Left ventricle myocardium inferior (tissue), 1 donor: Measurements from ENCODE around the gene VWA1. TPM values are rescaled to one million over a fixed set of nuclear protein-coding genes. Genes with fewer than 3 reads are reported as not detected.
"Not testable (repeated sequence)": the region's sequence is repeated elsewhere in the genome, so short reads cannot be mapped to it uniquely, and the experiment has no call there.

Experiments
- DNase-seq: peaks from one replicate; pipeline ENCODE4 v3.0.0-alpha.2; 2020
- H3K27ac ChIP-seq: fragments of 200-600 bp; replicated peaks from 2 replicates; pipeline ENCODE4 v1.8.0; 2021
- H3K27me3 ChIP-seq: fragments of 200-600 bp; 2 replicates; pipeline ENCODE4 v1.8.0; 2021; ENCODE audit warnings: low read depth
- H3K36me3 ChIP-seq: fragments of 200-600 bp; 2 replicates; pipeline ENCODE4 v1.8.0; 2021
- H3K4me1 ChIP-seq: fragments of 200-600 bp; 2 replicates; pipeline ENCODE4 v1.8.0; 2021
- H3K4me3 ChIP-seq: fragments of 200-600 bp; 2 replicates; pipeline ENCODE4 v1.8.0; 2021; ENCODE audit warnings: mild to moderate bottlenecking, moderate library complexity
- H3K9me3 ChIP-seq: fragments of 200-600 bp; replicated peaks from 2 replicates; pipeline ENCODE4 v1.8.0; 2021
- CTCF ChIP-seq: fragments of 200-600 bp; IDR thresholded peaks from 2 replicates; pipeline ENCODE4 v1.8.0; 2021; ENCODE audit warnings: antibody characterized with exemption, mild to moderate bottlenecking, borderline replicate concordance
- intact Hi-C: fragments of 100-400 bp; cut with micrococcal nuclease; formaldehyde crosslinking; loops from one replicate; pipeline ENCODE4 v1.11.0; 2022
- total RNA-seq: library from RNA; stranded (reverse); fragmentation: NEBNext Ultra II Directional; extraction: Animal tissue kit (Norgen Biotek cat#: 25700); gene quantifications from one replicate; pipeline ENCODE4 v1.2.1, GENCODE V29; 2021
- donor health status: DM: no; HTN: yes; CAD: no; lungs with severe emphysema.

The VWA1 gene
- total RNA-seq, 1 donor from 2014 or later, result 13.7 TPM

GRCh38 chr1:1482856-1483255, 47.4 kb downstream of the VWA1 start:
- Histone ChIP-seq H3K4me1 (no peaks in the 10 kb centered on the region), H3K9me3 (no peaks in the 10 kb centered on the region), H3K36me3 (peaks cover 79% of the 10 kb centered on the region), H3K27me3 (no peaks in the 10 kb centered on the region), H3K4me3 (no peak overlapping the region), H3K27ac (no peak overlapping the region)
- intact Hi-C loops, result no loop called here
- no peak for DNase-seq
- TF ChIP-seq CTCF, result no peak

GRCh38 chr1:1483714-1484113, 48.2 kb downstream of the VWA1 start:
- H3K27me3 ChIP-seq, result no peaks in the 10 kb centered on the region
- no peaks in the 10 kb centered on the region for H3K4me1 ChIP-seq
- intact Hi-C loops, result no loop called here
- no peaks in the 10 kb centered on the region for H3K9me3 ChIP-seq
- DNase-seq, result no peak
- TF ChIP-seq CTCF, result no peak
- peaks cover 81% of the 10 kb centered on the region for H3K36me3 ChIP-seq
- H3K4me3 ChIP-seq, result no peak overlapping the region
- H3K27ac ChIP-seq, result no peak overlapping the region

GRCh38 chr1:1484976-1485750, 49.7 kb downstream of the VWA1 start:
- DNase-seq, H3K4me1 ChIP-seq, H3K9me3 ChIP-seq, H3K4me3 ChIP-seq, H3K27me3 ChIP-seq, H3K27ac ChIP-seq, intact Hi-C loops: not testable (repeated sequence)
- H3K36me3 ChIP-seq, result peaks cover 83% of the 10 kb centered on the region

GRCh38 chr1:1485755-1486317, 50.3 kb downstream of the VWA1 start:
- DNase-seq, H3K4me1 ChIP-seq, intact Hi-C loops, H3K27me3 ChIP-seq, H3K27ac ChIP-seq, H3K4me3 ChIP-seq, H3K9me3 ChIP-seq: not testable (repeated sequence)
- H3K36me3 ChIP-seq, result peaks cover 85% of the 10 kb centered on the region

GRCh38 chr1:1487701-1488100, 52.2 kb downstream of the VWA1 start:
- no peaks in the 10 kb centered on the region for H3K4me1 ChIP-seq
- no peaks in the 10 kb centered on the region for H3K27me3 ChIP-seq
- intact Hi-C loops, result no loop called here
- no peak overlapping the region for H3K4me3 ChIP-seq
- peaks cover 7% of the 10 kb centered on the region for H3K9me3 ChIP-seq
- H3K36me3 ChIP-seq, result peaks cover 93% of the 10 kb centered on the region
- DNase-seq, result no peak
- H3K27ac ChIP-seq, result no peak overlapping the region
- no peak for TF ChIP-seq CTCF

- Histone ChIP-seq H3K36me3 (peaks cover 93% of the 10 kb centered on the region), H3K27me3 (no peaks in the 10 kb centered on the region), H3K4me3 (no peak overlapping the region), H3K27ac (no peak overlapping the region), H3K4me1 (no peaks in the 10 kb centered on the region), H3K9me3 (peaks cover 19% of the 10 kb centered on the region)
- no peak for TF ChIP-seq CTCF
- no peak for DNase-seq
- intact Hi-C loops, result no loop called here
Measured at GRCh38 chr1:1489231-1489630, 53.7 kb downstream of the VWA1 start.
